CD4-positive, alpha-beta T cell treated with Interleukin-1 beta for 1 hour (primary cell): ENCODE measurements around the gene STPG2.

Experiments
- DNase-seq, 2 donors: peaks; one replicate each; pipeline ENCODE4 v3.0.0-alpha.2; 2020 to 2022

STPG2 gene

GRCh38 chr4:98143001-98143899 is at the start of gene STPG2:
TSS of gene STPG2 (minus strand) at chr4:98143476.
- DNase-seq, result peak; percentile 94 to 96

GRCh38 chr4:98185279-98185678 is 42.0 kb upstream of the STPG2 start:
- no peak for DNase-seq

GRCh38 chr4:98181809-98182208 is 38.5 kb upstream of the STPG2 start:
- DNase-seq, result no peak

- DNase-seq, result no peak
Observed at GRCh38 chr4:98179951-98180350, 36.7 kb upstream of the STPG2 start.

- no peak for DNase-seq
Observed at GRCh38 chr4:98176531-98176930, 33.3 kb upstream of the STPG2 start.

- DNase-seq, result no peak
Observed at GRCh38 chr4:98170035-98170434, 26.8 kb upstream of the STPG2 start.

- no peak for DNase-seq
Observed at GRCh38 chr4:98166731-98167041, 23.4 kb upstream of the STPG2 start.

- DNase-seq, result no peak
Observed at GRCh38 chr4:98166025-98166730, 22.9 kb upstream of the STPG2 start.

GRCh38 chr4:98162696-98163095 is 19.4 kb upstream of the STPG2 start:
- no peak for DNase-seq

- no peak for DNase-seq
Observed at GRCh38 chr4:98151145-98151924, 8.1 kb upstream of the STPG2 start.

- no peak for DNase-seq
Observed at GRCh38 chr4:98150092-98150761, 7.0 kb upstream of the STPG2 start.

- no peak for DNase-seq
Observed at GRCh38 chr4:98148856-98149255, 5.6 kb upstream of the STPG2 start.

GRCh38 chr4:98126141-98126540 is 17.1 kb downstream of the STPG2 start:
- no peak for DNase-seq

GRCh38 chr4:98125585-98125984 is 17.7 kb downstream of the STPG2 start:
- no peak for DNase-seq

- no peak for DNase-seq
Observed at GRCh38 chr4:98117363-98117762, 25.9 kb downstream of the STPG2 start.

GRCh38 chr4:98113012-98113411 is 30.3 kb downstream of the STPG2 start:
- no peak for DNase-seq

- no peak for DNase-seq
Observed at GRCh38 chr4:98110929-98111328, 32.3 kb downstream of the STPG2 start.

- no peak for DNase-seq
Observed at GRCh38 chr4:98110214-98110613, 33.1 kb downstream of the STPG2 start.

GRCh38 chr4:98102660-98103059 is 40.6 kb downstream of the STPG2 start:
- no peak for DNase-seq

- no peak for DNase-seq
Observed at GRCh38 chr4:98101988-98102387, 41.3 kb downstream of the STPG2 start.

- DNase-seq, result no peak
Observed at GRCh38 chr4:98098764-98099163, 44.5 kb downstream of the STPG2 start.

- no peak for DNase-seq
Observed at GRCh38 chr4:98094118-98094517, 49.2 kb downstream of the STPG2 start.

GRCh38 chr4:98093662-98094061 is 49.6 kb downstream of the STPG2 start:
- DNase-seq, result no peak
